Activated CD4-positive, CD25-positive, alpha-beta regulatory T cell treated with anti-CD3 and anti-CD28 coated beads, Interleukin-2, amount 50 U/mL, for 72 hours (primary cell): ENCODE results near the gene CEP162.
"Not testable (repeated sequence)": the region's sequence is repeated elsewhere in the genome, so short reads cannot be mapped to it uniquely, and the experiment has no call there.

Source experiments
- DNase-seq: peaks from one replicate; pipeline ENCODE4 v3.0.0; 2021

CEP162 gene

GRCh38 chr6:84086545-84087429, 140.7 kb downstream of the CEP162 start:
- no peak for DNase-seq

GRCh38 chr6:84086056-84086455, 141.4 kb downstream of the CEP162 start:
- no peak for DNase-seq

GRCh38 chr6:84084705-84085104, 142.7 kb downstream of the CEP162 start:
- not testable (repeated sequence) for DNase-seq

- no peak for DNase-seq
Measured at GRCh38 chr6:84082689-84083265, 144.7 kb downstream of the CEP162 start.

- no peak for DNase-seq
Measured at GRCh38 chr6:84081222-84081621, 146.2 kb downstream of the CEP162 start.

GRCh38 chr6:84078335-84078734, 149.1 kb downstream of the CEP162 start:
- DNase-seq = no peak

- no peak for DNase-seq
Measured at GRCh38 chr6:84077645-84078044, 149.8 kb downstream of the CEP162 start.

GRCh38 chr6:84074988-84075781, 152.3 kb downstream of the CEP162 start:
- DNase-seq = no peak
